Measurements from ENCODE around the gene OR10S1.

GRCh38 chr11:123942413-123942812 is 35.2 kb downstream of the OR10S1 start:
- TF ChIP-seq POLR2A (IDR thresholded peaks at IDR 0.05): no peak
- no peak for TF ChIP-seq CTCF (IDR thresholded peaks at IDR 0.05)
